Activated naive CD8-positive, alpha-beta T cell (primary cell): ENCODE results near the gene FAM204A.

Experiments used
- H3K27ac Mint-ChIP-seq: one replicate; pipeline ENCODE4 v1.8.0; 2021; ENCODE audit warnings: mixed read lengths
- H3K27me3 Mint-ChIP-seq: one replicate; pipeline ENCODE4 v1.8.0; 2021; ENCODE audit warnings: mixed read lengths
- H3K36me3 Mint-ChIP-seq: one replicate; pipeline ENCODE4 v1.8.0; 2021; ENCODE audit warnings: mixed read lengths
- H3K4me1 Mint-ChIP-seq: one replicate; pipeline ENCODE4 v1.8.0; 2021; ENCODE audit warnings: low read depth, mixed read lengths
- H3K4me3 Mint-ChIP-seq: one replicate; pipeline ENCODE4 v1.8.0; 2021; ENCODE audit warnings: mild to moderate bottlenecking, mixed read lengths
- H3K9me3 Mint-ChIP-seq: one replicate; pipeline ENCODE4 v1.8.0; 2021; ENCODE audit warnings: low read depth, mixed read lengths

Gene FAM204A

DNA sequence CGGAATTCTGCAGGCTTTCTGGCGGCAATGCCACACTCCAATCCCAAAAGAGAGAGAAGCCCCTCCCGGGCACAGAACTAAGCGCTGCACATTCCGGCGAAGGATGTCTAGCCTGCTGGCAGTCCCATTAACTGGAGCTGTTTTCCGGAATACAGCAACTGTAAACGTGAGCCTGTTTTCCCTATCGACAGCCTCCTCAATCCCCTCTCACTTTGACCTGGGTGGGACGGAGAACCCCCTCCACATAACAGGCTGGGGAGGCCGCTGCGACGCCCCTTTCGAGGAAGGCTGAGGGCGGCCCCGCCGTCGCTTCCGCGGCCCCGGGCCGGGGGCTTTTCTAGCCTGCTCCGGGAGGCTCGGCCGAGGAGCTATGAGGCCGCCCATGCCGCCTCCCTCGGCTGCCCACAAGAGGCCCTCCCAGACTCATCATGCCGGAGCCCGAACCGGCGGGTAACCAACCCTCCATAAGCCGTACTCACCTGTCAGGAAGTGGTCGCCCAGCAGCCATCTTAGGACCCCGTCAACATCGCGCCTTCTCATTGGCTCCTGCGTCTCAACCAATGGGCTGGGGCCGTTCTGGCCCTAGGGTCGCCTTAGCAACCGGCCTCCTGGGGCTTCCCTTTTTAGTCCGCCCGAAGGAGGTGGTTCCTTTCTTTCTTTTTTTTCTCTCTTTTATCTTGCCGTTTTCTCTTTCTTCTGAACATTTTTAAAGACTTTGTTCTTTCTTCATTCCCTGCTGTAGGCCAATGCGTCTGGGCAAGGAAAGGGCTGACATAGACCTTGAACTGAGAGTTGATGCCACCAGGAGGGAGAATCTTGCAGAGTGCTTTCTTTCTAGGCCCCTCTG lies at the start of gene FAM204A:
Gene FAM204A (minus strand): TSS at position 534 of the 847 bp plus-strand sequence. CDS start 5,909 bp downstream, outside the sequence.
- Mint-ChIP-seq H3K4me3 (peak within 1 kb of the TSS; percentile 96), H3K36me3 (no peaks in the 10 kb centered on the region), H3K27ac (peak within 1 kb of the TSS; percentile 92), H3K27me3 (no peaks in the 10 kb centered on the region), H3K9me3 (no peaks in the 10 kb centered on the region), H3K4me1 (peaks cover 50% of the 10 kb centered on the region)

DNA sequence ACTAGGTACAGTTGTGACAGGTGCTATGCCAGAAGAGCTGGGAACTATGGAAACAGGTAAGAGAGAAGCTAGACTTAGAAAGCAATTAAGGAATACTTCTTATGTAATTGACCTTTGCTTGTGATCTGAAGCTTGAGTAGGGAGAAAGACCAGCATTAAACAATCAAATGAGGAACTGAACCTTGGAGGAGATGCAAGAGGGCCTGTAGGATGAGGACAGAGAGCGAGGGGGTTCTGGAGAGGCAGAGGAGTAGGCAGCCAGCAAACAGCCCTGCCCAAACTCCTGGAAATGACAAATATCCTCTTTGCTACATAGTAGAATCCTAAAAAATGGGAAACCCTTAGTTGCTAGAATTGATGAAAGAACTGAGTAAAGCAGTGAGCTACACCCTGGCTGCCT lies 41.6 kb upstream of the FAM204A start:
- Mint-ChIP-seq H3K9me3 (no peaks in the 10 kb centered on the region), H3K27ac (no peak overlapping the region), H3K4me3 (no peak overlapping the region), H3K27me3 (peaks cover 14% of the 10 kb centered on the region), H3K36me3 (no peaks in the 10 kb centered on the region), H3K4me1 (no peaks in the 10 kb centered on the region)

DNA sequence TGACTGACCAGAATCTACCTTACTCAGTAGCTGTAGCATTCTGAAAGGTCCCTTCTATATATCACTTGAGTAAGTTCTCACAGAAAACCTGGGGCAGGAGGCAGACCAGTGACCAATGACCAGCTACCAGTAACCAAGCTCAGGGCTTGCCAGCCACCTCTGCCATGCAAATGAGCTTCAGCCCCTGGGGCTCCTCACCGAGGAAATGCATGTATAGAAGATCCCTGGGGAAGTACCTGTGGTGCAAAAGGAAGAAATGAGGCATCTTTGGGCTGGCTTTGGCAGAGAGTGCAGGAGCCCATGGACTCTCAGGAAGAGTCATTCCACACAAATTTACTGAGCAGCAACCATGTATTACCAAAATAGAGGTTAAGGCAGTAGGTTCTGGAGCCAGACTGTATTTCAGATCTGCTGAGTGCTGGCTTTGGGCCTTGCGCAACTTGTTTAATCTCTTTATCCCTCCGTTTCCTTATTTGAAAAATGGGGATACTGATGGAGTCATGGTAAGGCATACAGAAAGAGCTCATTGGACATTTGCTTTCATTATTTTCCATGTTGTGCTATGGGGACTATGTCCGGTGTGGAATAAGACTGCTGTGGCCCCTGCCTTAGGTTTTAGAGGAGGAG lies 41.1 kb upstream of the FAM204A start:
- no peaks in the 10 kb centered on the region for H3K36me3 Mint-ChIP-seq
- peaks cover 16% of the 10 kb centered on the region for H3K27me3 Mint-ChIP-seq
- no peaks in the 10 kb centered on the region for H3K9me3 Mint-ChIP-seq
- H3K4me1 Mint-ChIP-seq: no peaks in the 10 kb centered on the region
- H3K27ac Mint-ChIP-seq: no peak overlapping the region
- no peak overlapping the region for H3K4me3 Mint-ChIP-seq

DNA sequence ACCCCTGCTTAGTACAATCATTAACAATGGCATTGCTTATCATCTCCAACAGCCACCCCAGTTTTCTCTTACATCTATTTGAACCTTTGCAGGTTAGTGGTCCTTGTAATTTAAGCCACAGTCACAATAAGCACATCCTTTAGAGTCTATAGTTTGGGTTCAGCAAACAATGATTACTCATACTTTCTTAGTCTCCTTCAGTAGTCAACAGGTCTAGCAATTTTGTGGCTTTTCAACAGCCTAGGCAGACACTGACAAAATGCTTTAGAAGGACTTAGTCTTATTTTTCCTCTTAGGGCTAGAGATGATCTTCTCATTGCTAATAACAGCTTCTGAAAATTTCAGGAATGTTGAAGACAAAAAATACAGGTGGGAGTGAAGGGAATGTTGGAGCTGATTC lies 32.3 kb upstream of the FAM204A start:
- Mint-ChIP-seq H3K27ac (no peak overlapping the region), H3K9me3 (no peaks in the 10 kb centered on the region), H3K4me3 (no peak overlapping the region), H3K36me3 (no peaks in the 10 kb centered on the region), H3K4me1 (no peaks in the 10 kb centered on the region), H3K27me3 (peaks cover 10% of the 10 kb centered on the region)

DNA sequence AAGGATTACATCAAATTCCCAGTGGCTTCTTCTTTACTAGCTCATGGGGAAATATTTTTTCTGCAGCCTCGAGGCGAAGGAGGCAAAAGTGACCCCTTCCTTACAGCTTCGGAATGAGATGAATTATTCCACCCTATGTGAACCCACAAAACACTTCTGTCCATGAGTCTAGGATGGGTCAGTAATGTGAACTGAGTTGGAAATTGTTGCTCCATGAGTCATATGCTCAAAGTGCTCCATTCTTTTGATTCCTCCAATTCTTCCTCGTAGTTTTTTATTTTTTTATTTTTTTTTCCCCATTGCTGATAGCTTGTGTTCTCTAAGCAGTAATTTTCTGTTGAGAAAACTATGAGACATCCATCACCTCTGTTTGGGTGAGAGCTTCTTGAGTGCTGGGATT lies 31.7 kb upstream of the FAM204A start:
- Mint-ChIP-seq H3K27ac (no peak overlapping the region), H3K27me3 (peaks cover 10% of the 10 kb centered on the region), H3K4me3 (no peak overlapping the region), H3K36me3 (no peaks in the 10 kb centered on the region), H3K9me3 (no peaks in the 10 kb centered on the region), H3K4me1 (no peaks in the 10 kb centered on the region)

DNA sequence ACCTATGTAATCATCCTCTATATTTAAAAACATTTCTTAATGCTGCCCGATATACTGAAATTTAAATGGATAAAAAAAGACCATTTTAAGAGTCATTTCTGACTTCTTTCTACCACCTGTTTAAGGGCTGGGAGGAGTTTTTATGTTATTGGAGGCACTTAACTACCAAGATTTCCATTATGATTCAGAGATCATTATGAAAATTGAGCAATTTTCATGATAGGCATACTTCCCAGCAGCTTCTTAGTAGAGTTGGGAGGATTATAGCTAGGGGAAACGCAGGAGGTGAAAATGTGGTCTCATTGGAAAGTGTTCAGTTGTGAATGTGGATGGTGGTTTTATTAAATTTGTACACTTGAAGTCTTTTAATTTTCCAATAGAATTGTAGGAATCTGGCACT lies 28.4 kb upstream of the FAM204A start:
- Mint-ChIP-seq H3K27me3 (peaks cover 7% of the 10 kb centered on the region), H3K36me3 (no peaks in the 10 kb centered on the region), H3K9me3 (peaks cover 5% of the 10 kb centered on the region), H3K4me1 (no peaks in the 10 kb centered on the region), H3K4me3 (no peak overlapping the region), H3K27ac (no peak overlapping the region)

DNA sequence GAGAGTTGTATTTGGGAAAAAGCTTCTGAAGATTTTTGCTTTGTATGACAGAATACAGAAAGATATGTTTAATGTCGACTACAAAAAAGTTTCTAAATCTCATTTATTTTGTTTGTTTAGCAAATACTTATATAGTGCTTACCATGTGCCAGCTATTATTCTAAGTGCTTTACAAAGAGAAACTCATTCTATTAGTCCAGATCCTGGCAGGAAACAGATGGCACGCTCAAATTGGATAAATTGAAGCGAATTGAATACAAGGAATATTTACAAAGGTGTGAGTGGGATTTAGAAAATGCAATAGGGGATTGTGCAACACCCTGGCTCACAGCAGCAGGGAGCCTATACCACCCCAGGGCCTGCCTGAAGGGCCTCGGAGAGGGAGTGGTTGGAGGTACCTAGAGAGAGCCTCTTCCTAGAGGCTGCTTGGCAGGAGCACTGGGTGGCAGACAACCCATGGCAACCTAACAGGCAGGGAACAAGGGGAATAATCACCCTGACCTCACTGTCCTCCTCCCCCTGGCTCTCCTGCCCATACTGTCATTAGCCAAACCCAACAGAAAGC lies 27.6 kb upstream of the FAM204A start:
- Mint-ChIP-seq H3K4me1 (no peaks in the 10 kb centered on the region), H3K36me3 (no peaks in the 10 kb centered on the region), H3K27me3 (peaks cover 7% of the 10 kb centered on the region), H3K4me3 (no peak overlapping the region), H3K9me3 (peaks cover 10% of the 10 kb centered on the region), H3K27ac (no peak overlapping the region)

DNA sequence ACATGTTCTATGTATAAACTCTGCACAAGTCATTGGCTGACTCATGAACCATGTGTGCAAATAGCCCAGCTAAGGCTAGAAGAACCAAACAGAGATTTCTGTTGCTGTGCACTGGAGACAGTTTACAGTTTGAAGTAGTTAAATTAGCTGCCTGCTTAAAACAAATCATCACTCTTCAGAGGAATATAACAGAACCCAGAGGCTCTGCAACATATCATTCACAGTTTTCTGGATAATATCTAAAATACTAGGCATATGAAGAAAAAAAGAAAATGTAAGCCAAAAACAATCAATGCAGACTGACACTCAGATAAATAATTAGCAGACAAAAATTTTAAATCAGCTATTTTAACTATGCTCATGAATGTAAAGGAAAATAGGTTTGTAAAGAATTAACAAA lies 23.6 kb upstream of the FAM204A start:
- Mint-ChIP-seq H3K36me3 (no peaks in the 10 kb centered on the region), H3K4me1 (no peaks in the 10 kb centered on the region), H3K27me3 (peaks cover 3% of the 10 kb centered on the region), H3K9me3 (peaks cover 10% of the 10 kb centered on the region), H3K4me3 (no peak overlapping the region), H3K27ac (no peak overlapping the region)

DNA sequence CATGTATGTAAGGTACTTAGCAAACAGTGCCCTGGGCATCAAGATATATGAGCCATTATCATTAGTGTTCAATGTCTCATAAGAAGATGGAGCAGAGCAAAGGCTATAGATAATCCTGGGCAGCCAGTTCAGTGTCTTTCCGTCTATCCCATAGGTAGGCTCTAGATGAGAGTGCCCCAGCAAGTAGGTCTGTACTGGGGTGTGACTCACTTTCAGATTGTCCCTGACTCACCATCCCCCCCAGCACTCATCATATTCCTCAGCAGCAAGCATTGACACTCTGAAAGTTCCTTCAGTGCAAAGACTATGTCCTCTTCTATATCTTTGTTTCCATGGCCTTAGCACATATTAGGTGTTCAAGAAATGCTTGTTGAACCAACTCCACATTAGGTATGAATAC lies 20.0 kb upstream of the FAM204A start:
- no peaks in the 10 kb centered on the region for H3K4me1 Mint-ChIP-seq
- H3K9me3 Mint-ChIP-seq: peaks cover 10% of the 10 kb centered on the region
- no peak overlapping the region for H3K4me3 Mint-ChIP-seq
- peaks cover 4% of the 10 kb centered on the region for H3K27me3 Mint-ChIP-seq
- H3K27ac Mint-ChIP-seq: no peak overlapping the region
- no peaks in the 10 kb centered on the region for H3K36me3 Mint-ChIP-seq

DNA sequence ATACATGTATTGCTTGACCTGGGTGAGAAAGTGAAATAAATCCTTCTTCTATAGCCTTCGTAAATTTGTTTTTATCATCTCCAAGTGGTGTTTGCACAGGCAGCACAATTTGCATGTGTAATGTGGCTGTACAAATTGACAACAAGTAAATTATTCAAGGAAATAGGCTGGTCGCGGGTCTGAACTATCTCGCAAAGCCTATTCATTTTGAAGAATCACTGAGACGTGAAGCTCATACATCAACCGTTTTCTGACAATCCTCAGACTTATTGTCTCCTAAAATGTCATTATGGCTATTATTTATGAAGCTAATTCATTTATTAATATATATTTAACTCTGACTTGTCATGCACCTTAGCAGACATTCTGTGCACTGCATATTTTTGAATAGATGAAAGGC lies 16.2 kb upstream of the FAM204A start:
- H3K9me3 Mint-ChIP-seq: no peaks in the 10 kb centered on the region
- no peak overlapping the region for H3K4me3 Mint-ChIP-seq
- no peaks in the 10 kb centered on the region for H3K36me3 Mint-ChIP-seq
- H3K4me1 Mint-ChIP-seq: no peaks in the 10 kb centered on the region
- H3K27ac Mint-ChIP-seq: no peak overlapping the region
- peaks cover 12% of the 10 kb centered on the region for H3K27me3 Mint-ChIP-seq

DNA sequence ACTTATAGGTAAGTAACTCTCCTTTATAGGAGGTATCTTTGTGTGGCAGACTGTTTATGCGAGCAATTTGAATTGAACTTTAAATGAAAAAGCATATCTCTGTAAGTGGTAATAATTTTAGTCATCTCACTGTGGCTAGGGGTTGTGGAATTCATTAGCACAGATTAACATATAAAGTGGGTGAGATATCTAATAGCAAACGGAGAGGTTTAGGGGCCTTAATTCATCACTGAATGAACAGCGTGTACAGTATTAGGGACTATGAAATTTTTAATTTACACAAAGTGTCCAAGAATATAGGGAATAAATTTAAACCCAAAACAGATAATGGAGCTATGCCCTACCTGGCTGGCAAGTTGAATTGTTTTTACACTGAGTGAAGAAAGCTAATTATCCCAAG lies 15.7 kb upstream of the FAM204A start:
- no peaks in the 10 kb centered on the region for H3K36me3 Mint-ChIP-seq
- H3K27me3 Mint-ChIP-seq: peaks cover 12% of the 10 kb centered on the region

DNA sequence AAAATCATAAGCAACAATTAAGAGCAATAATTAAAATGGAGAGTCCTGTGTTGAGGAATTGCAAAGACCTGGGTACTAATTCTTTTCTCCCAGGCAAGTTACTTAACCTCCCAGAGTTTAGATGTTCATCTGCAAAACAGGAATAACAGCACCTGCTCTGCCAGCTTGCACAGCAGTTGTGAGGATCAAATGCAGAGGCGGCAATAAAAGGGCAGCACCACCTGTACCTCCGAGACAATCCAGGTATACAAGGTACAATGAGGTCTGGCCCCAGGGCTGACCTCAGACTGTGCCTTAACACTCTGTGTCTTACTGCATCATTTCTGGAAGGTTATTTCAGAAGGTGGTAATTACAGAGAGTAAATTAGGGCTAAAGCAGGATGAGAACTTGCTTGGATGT lies 14.5 kb upstream of the FAM204A start:
- Mint-ChIP-seq H3K27ac (no peak overlapping the region), H3K36me3 (no peaks in the 10 kb centered on the region), H3K4me1 (no peaks in the 10 kb centered on the region), H3K9me3 (no peaks in the 10 kb centered on the region), H3K27me3 (peaks cover 12% of the 10 kb centered on the region), H3K4me3 (no peak overlapping the region)

More for the DNA sequence above, 15.7 kb upstream of the FAM204A start:
- Mint-ChIP-seq H3K9me3 (no peaks in the 10 kb centered on the region), H3K4me1 (no peaks in the 10 kb centered on the region), H3K4me3 (no peak overlapping the region), H3K27ac (no peak overlapping the region)

DNA sequence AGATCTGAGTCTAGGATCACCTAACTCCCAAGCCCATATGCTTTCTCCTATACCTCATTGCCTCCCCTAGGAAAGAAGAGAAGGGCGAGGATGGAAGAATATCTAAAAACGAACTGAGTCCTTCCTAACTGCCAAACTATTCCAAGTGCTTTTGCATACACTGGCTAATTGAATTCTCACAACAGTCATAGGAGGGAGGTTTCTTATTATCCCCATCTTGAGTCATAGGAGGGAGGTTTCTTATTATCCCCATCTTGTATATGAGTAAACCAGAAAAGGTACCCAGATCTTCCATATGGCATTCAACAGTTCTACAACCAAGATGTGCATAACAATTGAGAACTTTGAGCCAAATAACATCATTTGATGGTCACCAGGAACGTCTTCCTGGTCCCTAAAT lies 13.1 kb upstream of the FAM204A start:
- Mint-ChIP-seq H3K9me3 (no peaks in the 10 kb centered on the region), H3K27ac (no peak overlapping the region), H3K27me3 (peaks cover 17% of the 10 kb centered on the region), H3K4me3 (no peak overlapping the region), H3K4me1 (no peaks in the 10 kb centered on the region), H3K36me3 (no peaks in the 10 kb centered on the region)

DNA sequence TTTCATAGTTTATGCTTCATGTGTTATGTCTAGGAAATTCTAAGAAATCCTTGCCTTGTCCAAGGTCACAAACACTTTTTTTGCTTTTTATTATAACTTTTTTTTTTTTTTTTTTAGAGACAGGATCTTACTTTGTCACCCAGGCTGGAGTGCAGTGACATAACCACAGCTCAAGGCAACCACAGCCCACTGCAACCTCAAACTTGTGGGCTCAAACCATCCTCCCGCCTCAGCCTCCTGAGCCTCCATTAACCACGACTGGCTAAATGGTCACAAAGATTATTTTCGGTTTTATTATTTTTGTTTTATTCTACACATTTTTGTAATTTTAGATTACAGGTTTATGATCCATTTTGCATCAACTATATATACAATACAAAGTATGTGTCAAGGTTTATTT lies 7.1 kb upstream of the FAM204A start:
- peaks cover 5% of the 10 kb centered on the region for H3K27me3 Mint-ChIP-seq
- H3K9me3 Mint-ChIP-seq: no peaks in the 10 kb centered on the region
- no peaks in the 10 kb centered on the region for H3K36me3 Mint-ChIP-seq
- H3K27ac Mint-ChIP-seq: no peak overlapping the region
- H3K4me1 Mint-ChIP-seq: no peaks in the 10 kb centered on the region
- no peak overlapping the region for H3K4me3 Mint-ChIP-seq

DNA sequence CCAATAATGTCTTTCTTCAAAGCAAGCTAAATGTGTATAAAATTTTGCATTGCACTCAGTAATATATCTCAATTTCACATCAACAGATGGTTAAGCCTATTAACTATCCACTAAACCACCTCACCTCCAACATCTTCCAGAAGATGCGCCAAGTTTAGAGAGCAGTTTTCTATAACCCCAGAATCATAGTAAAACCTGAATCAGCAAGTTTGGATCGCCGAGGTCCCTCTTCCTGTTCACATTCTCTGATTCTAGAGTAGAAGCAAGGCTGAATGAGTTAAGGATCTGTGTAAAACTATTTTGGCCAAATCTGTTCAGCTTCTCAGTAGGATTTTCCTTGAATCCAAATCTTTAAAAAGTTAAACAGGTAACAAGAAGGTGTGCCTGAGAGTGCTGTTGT lies 1.4 kb upstream of the FAM204A start:
- no peaks in the 10 kb centered on the region for H3K36me3 Mint-ChIP-seq
- no peaks in the 10 kb centered on the region for H3K9me3 Mint-ChIP-seq
- H3K4me1 Mint-ChIP-seq: peaks cover 38% of the 10 kb centered on the region
- H3K27me3 Mint-ChIP-seq: no peaks in the 10 kb centered on the region
- no peak overlapping the region for H3K4me3 Mint-ChIP-seq
- no peak overlapping the region for H3K27ac Mint-ChIP-seq
